ENCODE results near the gene IL22RA2. TPM values are rescaled to one million over a fixed set of nuclear protein-coding genes. Genes with fewer than 3 reads are reported as not detected.

The IL22RA2 gene
- total RNA-seq (2014; rRNA removed; shearing (Covaris generic)) (not detected in 2 replicates), polyA plus RNA-seq (2016; fragmentation: Nextera tagmentation; extraction: Ambion mirVana) (not detected in 2 replicates)

GRCh38 chr6:137173501-137173900, at the start of gene IL22RA2:
TSS of gene IL22RA2 (minus strand) at chr6:137173644. CDS start at chr6:137161749, 11,895 bp downstream.
- Histone ChIP-seq H3K9me2 (ENCODE audit: insufficient read depth) (no peaks in the 10 kb centered on the region), H3K4me3 (no peak within 1 kb of the TSS), H3K27me3 (replicated peaks; ENCODE audit: insufficient read depth) (peaks cover 15% of the 10 kb centered on the region; the same call in 1 of the 2 replicates), H3F3A (ENCODE audit: insufficient read depth) (no peaks in the 10 kb centered on the region), H3K79me2 (ENCODE audit: insufficient read depth) (no peaks in the 10 kb centered on the region), H4K20me1 (ENCODE audit: insufficient read depth) (no peaks in the 10 kb centered on the region), H3K36me3 (ENCODE audit: low read depth) (no peaks in the 10 kb centered on the region), H3K9me3 (ENCODE audit: low read depth) (no peaks in the 10 kb centered on the region), H2AFZ (no peak within 1 kb of the TSS), H3K4me1 (ENCODE audit: insufficient read depth) (no peaks in the 10 kb centered on the region), H3K27ac (no peak within 1 kb of the TSS), H3K4me2 (ENCODE audit: unreplicated experiment) (no peak within 1 kb of the TSS), H3K9ac (no peak within 1 kb of the TSS)
- 50 to 60% methylated on average over 4 of the region's 4 CpGs for WGBS, 2 experiments (ENCODE audit: low coverage in 1 of 2, low lambda C conversion rate in 2 of 2, missing lambda C conversion rate in 2 of 2)
- TF ChIP-seq EZH2phosphoT487 (IDR thresholded peaks at IDR 0.05; ENCODE audit: insufficient read depth, low read depth), result no peak
- TF ChIP-seq EZH2 (IDR thresholded peaks at IDR 0.05; ENCODE audit: insufficient read depth, poor library complexity, severe bottlenecking), result no peak
- DNase-seq, result no peak
- in situ Hi-C loops (cut with MboI), result no loop called here

DNA sequence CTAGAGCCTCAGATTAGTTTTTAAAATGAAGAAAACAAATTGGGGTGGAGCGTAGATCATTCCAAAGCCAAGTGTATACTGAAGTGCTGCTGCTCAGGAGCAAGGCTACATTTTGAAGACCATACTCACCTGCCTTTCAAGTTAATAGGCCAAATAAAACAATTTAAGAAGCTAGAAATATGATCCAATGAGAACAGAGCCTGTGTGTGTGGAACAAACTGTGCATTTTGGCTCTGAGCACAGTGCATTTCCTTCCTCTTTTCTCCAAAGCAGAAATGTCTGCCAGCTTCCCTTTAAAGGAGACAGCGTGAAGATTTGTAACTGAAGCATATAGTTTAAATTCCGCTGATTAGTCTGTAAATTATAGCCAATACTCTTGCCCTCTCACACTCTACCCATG, 48.9 kb upstream of the IL22RA2 start:
- no peaks in the 10 kb centered on the region for H3K27me3 ChIP-seq (replicated peaks; ENCODE audit: insufficient read depth)
- H4K20me1 ChIP-seq (ENCODE audit: insufficient read depth), result no peaks in the 10 kb centered on the region
- no peak overlapping the region for H3K9ac ChIP-seq
- in situ Hi-C loops (cut with MboI), result no loop called here
- H3K9me3 ChIP-seq (ENCODE audit: low read depth), result no peaks in the 10 kb centered on the region
- no peaks in the 10 kb centered on the region for H3K9me2 ChIP-seq (ENCODE audit: insufficient read depth)
- no peak overlapping the region for H3K4me3 ChIP-seq
- no peak overlapping the region for H2AFZ ChIP-seq
- no peaks in the 10 kb centered on the region for H3K36me3 ChIP-seq (ENCODE audit: low read depth)
- peaks cover 18% of the 10 kb centered on the region for H3K79me2 ChIP-seq (ENCODE audit: insufficient read depth)
- 45 to 54% methylated on average over 3 of the region's 3 CpGs for WGBS, 2 experiments (ENCODE audit: low coverage in 1 of 2, low lambda C conversion rate in 2 of 2, missing lambda C conversion rate in 2 of 2)
- H3K4me2 ChIP-seq (ENCODE audit: unreplicated experiment), result no peak overlapping the region
- peaks cover 14% of the 10 kb centered on the region for H3F3A ChIP-seq (ENCODE audit: insufficient read depth)
- no peak for DNase-seq
- no peak for TF ChIP-seq EZH2 (IDR thresholded peaks at IDR 0.05; ENCODE audit: insufficient read depth, poor library complexity, severe bottlenecking)
- H3K4me1 ChIP-seq (ENCODE audit: insufficient read depth), result peaks cover 9% of the 10 kb centered on the region
- no peak overlapping the region for H3K27ac ChIP-seq

DNA sequence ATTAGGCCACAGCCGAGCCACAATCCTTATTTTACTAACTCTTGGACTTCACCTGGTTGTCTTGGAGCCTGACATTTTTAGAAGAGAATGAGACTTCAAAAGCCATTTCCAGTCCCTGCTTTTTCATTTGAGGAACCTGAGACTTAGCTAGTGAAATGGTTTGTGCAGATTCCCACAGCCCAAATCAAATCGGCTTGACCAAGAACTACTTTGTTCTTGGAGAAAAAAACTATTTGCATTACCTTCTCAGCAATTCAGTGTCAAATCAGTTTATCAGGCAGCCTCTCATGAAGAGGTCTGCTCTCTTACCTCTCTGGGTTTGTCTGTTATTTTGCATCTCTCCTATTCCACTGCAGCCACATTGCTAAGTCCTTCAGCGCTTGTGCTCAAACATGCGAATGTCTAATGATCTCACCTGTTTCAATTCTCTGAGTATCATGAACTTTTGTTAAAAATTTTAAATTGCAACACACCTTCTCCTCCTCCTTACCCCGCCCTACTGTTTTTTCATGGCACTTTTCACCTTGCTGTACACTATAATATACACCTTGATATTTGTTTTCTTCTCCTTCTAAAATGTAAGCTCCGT, 46.3 kb upstream of the IL22RA2 start:
- no peaks in the 10 kb centered on the region for H3K27me3 ChIP-seq (replicated peaks; ENCODE audit: insufficient read depth)
- WGBS, 2 experiments (ENCODE audit: low coverage in 1 of 2, low lambda C conversion rate in 2 of 2, missing lambda C conversion rate in 2 of 2), result 54 to 56% methylated on average over 6 of the region's 6 CpGs
- no peaks in the 10 kb centered on the region for H3K9me2 ChIP-seq (ENCODE audit: insufficient read depth)
- TF ChIP-seq EZH2phosphoT487 (IDR thresholded peaks at IDR 0.05; ENCODE audit: insufficient read depth, low read depth), result no peak
- no peak for TF ChIP-seq EZH2 (IDR thresholded peaks at IDR 0.05; ENCODE audit: insufficient read depth, poor library complexity, severe bottlenecking)
- in situ Hi-C loops (cut with MboI), result no loop called here
- no peaks in the 10 kb centered on the region for H4K20me1 ChIP-seq (ENCODE audit: insufficient read depth)
- peaks cover 44% of the 10 kb centered on the region for H3K79me2 ChIP-seq (ENCODE audit: insufficient read depth)
- peak overlapping the region; percentile 93 for H2AFZ ChIP-seq
- no peaks in the 10 kb centered on the region for H3K36me3 ChIP-seq (ENCODE audit: low read depth)
- no peaks in the 10 kb centered on the region for H3K9me3 ChIP-seq (ENCODE audit: low read depth)
- peak overlapping the region; percentile 97 for H3K9ac ChIP-seq
- peak overlapping the region; percentile 89 for H3K4me2 ChIP-seq (ENCODE audit: unreplicated experiment)
- H3K27ac ChIP-seq, result peak overlapping the region; percentile 94
- peaks cover 35% of the 10 kb centered on the region for H3F3A ChIP-seq (ENCODE audit: insufficient read depth)
- peaks cover 35% of the 10 kb centered on the region for H3K4me1 ChIP-seq (ENCODE audit: insufficient read depth)
- DNase-seq, result no peak
- peak overlapping the region; percentile 85 for H3K4me3 ChIP-seq

- H3K79me2 ChIP-seq (ENCODE audit: insufficient read depth), result peaks cover 51% of the 10 kb centered on the region
- peak within 1 kb of the TSS; percentile 97 for H3K9ac ChIP-seq
- H3K4me2 ChIP-seq (ENCODE audit: unreplicated experiment), result peak within 1 kb of the TSS; percentile 98
- H3K9me2 ChIP-seq (ENCODE audit: insufficient read depth), result no peaks in the 10 kb centered on the region
- peaks cover 35% of the 10 kb centered on the region for H3F3A ChIP-seq (ENCODE audit: insufficient read depth)
- H4K20me1 ChIP-seq (ENCODE audit: insufficient read depth), result no peaks in the 10 kb centered on the region
- H3K27ac ChIP-seq, result peak within 1 kb of the TSS; percentile 94
- WGBS, 2 experiments (ENCODE audit: low coverage in 1 of 2, low lambda C conversion rate in 2 of 2, missing lambda C conversion rate in 2 of 2), result 0 to 1% methylated on average over 55 to 56 of the region's 64 CpGs
- H3K36me3 ChIP-seq (ENCODE audit: low read depth), result no peaks in the 10 kb centered on the region
- H3K9me3 ChIP-seq (ENCODE audit: low read depth), result no peaks in the 10 kb centered on the region
- in situ Hi-C loops (cut with MboI), result no loop called here
- H3K27me3 ChIP-seq (replicated peaks; ENCODE audit: insufficient read depth), result no peaks in the 10 kb centered on the region
- TF ChIP-seq EZH2 (IDR thresholded peaks at IDR 0.05; ENCODE audit: insufficient read depth, poor library complexity, severe bottlenecking), result no peak
- TF ChIP-seq EZH2phosphoT487 (IDR thresholded peaks at IDR 0.05; ENCODE audit: insufficient read depth, low read depth), result no peak
- peak; percentile 98 for DNase-seq
- peaks cover 42% of the 10 kb centered on the region for H3K4me1 ChIP-seq (ENCODE audit: insufficient read depth)
- peak within 1 kb of the TSS; percentile 93 for H2AFZ ChIP-seq
- H3K4me3 ChIP-seq, result peak within 1 kb of the TSS; percentile 85
Observed at GRCh38 chr6:137218917-137219663, 45.6 kb upstream of the IL22RA2 start, which contains the start of gene IFNGR1. TSS of gene IFNGR1 (minus strand) at chr6:137219385. CDS start at chr6:137219327, 58 bp downstream.
